A549 (cell line): ENCODE data around the gene CISTR.

Source experiments
- CHD2 ChIP-seq: fragments of 150-350 bp; IDR thresholded peaks from 2 replicates; pipeline ENCODE4 v1.6.1; 2014; ENCODE audit warnings: low read length; ENCODE audit not compliant: partially characterized antibody
- CTCF ChIP-seq: fragments of >200 bp; sonication (Bioruptor Twin); formaldehyde crosslinking; IDR thresholded peaks from 3 replicates; pipeline ENCODE4 v1.5.1; 2016
- GATA3 ChIP-seq: IDR thresholded peaks from 2 replicates; pipeline ENCODE4 v1.6.1; 2012; ENCODE audit warnings: borderline replicate concordance
- HES2 ChIP-seq: fragments of >200 bp; sonication (Bioruptor Twin); formaldehyde crosslinking; IDR thresholded peaks from 2 replicates; pipeline ENCODE4 v1.6.1; 2016
- POLR2A ChIP-seq: IDR thresholded peaks from 2 replicates; pipeline ENCODE4 v1.6.1; 2012; ENCODE audit warnings: mild to moderate bottlenecking, low read length
- RAD21 ChIP-seq, 2 experiments: fragments of >200 bp in 1 of 2; sonication (Bioruptor Twin) in 1 of 2; formaldehyde crosslinking in 1 of 2; IDR thresholded peaks in 1 of 2; conservative IDR thresholded peaks in 1 of 2; 2 replicates in 1 of 2; 3 replicates in 1 of 2; pipeline ENCODE4 v1.6.1; 2012 to 2018; ENCODE audit warnings: inconsistent platforms in 1 of 2
- RCOR1 ChIP-seq: fragments of 150-350 bp; IDR thresholded peaks from 2 replicates; pipeline ENCODE4 v1.6.1; 2014; ENCODE audit warnings: antibody characterized with exemption, low read length, low read depth
- SMC3 ChIP-seq: fragments of >200 bp; sonication (Bioruptor Twin); formaldehyde crosslinking; IDR thresholded peaks from 3 replicates; pipeline ENCODE4 v1.6.1; 2018; ENCODE audit warnings: inconsistent platforms
- ZSCAN20 ChIP-seq: fragments of 250-450 bp; sonication (Bioruptor Pico); IDR thresholded peaks from 2 replicates; pipeline ENCODE4 v1.8.0; 2022; ENCODE audit warnings: mild to moderate bottlenecking, moderate library complexity

GRCh38 chr12:53754633-53755264, 3.0 kb upstream of the CISTR start:
- TF ChIP-seq HES2: no peak
- no peak for TF ChIP-seq CTCF
- TF ChIP-seq POLR2A: no peak
- no peak for TF ChIP-seq RCOR1
- no peak for TF ChIP-seq SMC3
- TF ChIP-seq ZSCAN20 (CRISPR knock-in tag): no peak
- TF ChIP-seq GATA3: no peak
- no peak for TF ChIP-seq CHD2
- no peak for TF ChIP-seq RAD21 (conservative IDR thresholded peaks at IDR 0.05 in 1 of 2, IDR thresholded peaks at IDR 0.05 in 1 of 2)
